ENCODE data around the gene SRP68.

DNA sequence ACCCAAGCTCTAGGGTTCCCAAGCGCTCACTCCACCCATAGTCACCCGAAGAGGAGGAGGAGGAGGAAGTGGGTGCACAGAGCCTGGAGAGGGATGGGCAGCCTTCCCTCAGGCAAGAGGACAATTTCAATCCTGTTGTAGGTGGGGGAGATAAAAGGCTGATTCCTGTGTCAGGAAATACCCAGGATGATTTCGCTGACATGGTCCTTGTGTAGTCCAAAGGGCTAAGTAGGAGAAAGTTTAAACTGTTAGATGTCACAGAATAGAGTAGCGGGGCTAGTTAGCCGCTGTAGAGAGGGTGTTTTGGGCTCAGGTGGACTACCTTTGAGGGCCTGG, 32.5 kb upstream of the SRP68 start:
- TF ChIP-seq, protein P1, sequence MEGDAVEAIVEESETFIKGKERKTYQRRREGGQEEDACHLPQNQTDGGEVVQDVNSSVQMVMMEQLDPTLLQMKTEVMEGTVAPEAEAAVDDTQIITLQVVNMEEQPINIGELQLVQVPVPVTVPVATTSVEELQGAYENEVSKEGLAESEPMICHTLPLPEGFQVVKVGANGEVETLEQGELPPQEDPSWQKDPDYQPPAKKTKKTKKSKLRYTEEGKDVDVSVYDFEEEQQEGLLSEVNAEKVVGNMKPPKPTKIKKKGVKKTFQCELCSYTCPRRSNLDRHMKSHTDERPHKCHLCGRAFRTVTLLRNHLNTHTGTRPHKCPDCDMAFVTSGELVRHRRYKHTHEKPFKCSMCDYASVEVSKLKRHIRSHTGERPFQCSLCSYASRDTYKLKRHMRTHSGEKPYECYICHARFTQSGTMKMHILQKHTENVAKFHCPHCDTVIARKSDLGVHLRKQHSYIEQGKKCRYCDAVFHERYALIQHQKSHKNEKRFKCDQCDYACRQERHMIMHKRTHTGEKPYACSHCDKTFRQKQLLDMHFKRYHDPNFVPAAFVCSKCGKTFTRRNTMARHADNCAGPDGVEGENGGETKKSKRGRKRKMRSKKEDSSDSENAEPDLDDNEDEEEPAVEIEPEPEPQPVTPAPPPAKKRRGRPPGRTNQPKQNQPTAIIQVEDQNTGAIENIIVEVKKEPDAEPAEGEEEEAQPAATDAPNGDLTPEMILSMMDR (IDR thresholded peaks at IDR 0.05; ENCODE audit: insufficient read depth, low read depth, low read length) = no peak
- TF ChIP-seq EZH2 (IDR thresholded peaks at IDR 0.05; ENCODE audit: insufficient read depth, low read length) = no peak

Measured in astrocyte (in vitro differentiated cells and primary cell).